ENCODE data around the gene CSH1.
"Not testable (repeated sequence)": the region's sequence is repeated elsewhere in the genome, so short reads cannot be mapped to it uniquely, and the experiment has no call there.

DNA sequence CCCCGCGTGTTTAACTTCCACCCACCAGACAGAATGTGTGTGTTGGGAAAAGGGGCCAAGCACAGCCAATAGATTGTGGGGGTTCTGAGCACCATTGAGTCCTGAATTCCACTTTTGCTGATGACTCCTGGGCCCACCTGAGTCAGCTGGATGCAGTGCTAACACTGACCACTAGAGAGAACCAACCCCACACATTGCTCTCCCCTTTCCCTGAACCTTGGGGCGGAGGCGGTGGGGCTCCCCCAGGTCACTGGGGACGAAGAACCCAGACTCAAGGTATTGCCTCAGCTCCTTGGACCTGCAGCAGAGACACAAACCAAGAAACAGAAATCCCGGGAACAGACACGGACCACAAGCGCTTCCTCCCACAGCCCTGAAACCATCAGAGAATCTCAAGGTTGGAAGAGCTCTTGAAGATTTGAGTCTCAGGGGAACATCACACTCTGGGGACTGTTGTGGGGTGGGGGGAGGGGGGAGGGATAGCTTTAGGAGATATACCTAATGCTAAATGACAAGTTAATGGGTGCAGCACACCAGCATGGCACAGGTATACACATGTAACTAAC lies 22.2 kb downstream of the CSH1 start:
- TF ChIP-seq, protein P1, sequence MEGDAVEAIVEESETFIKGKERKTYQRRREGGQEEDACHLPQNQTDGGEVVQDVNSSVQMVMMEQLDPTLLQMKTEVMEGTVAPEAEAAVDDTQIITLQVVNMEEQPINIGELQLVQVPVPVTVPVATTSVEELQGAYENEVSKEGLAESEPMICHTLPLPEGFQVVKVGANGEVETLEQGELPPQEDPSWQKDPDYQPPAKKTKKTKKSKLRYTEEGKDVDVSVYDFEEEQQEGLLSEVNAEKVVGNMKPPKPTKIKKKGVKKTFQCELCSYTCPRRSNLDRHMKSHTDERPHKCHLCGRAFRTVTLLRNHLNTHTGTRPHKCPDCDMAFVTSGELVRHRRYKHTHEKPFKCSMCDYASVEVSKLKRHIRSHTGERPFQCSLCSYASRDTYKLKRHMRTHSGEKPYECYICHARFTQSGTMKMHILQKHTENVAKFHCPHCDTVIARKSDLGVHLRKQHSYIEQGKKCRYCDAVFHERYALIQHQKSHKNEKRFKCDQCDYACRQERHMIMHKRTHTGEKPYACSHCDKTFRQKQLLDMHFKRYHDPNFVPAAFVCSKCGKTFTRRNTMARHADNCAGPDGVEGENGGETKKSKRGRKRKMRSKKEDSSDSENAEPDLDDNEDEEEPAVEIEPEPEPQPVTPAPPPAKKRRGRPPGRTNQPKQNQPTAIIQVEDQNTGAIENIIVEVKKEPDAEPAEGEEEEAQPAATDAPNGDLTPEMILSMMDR (IDR thresholded peaks at IDR 0.05): not testable (repeated sequence)
- not testable (repeated sequence) for TF ChIP-seq POLR2A (IDR thresholded peaks at IDR 0.05)
